Erythroblast (primary cell): ENCODE results near the gene NRIP2.

Source experiments
- GATA1 ChIP-seq: IDR thresholded peaks from 2 replicates; pipeline ENCODE4 v1.6.1; 2011; ENCODE audit warnings: low read depth, mild to moderate bottlenecking, control low read depth, low read length, moderate library complexity
- POLR2A ChIP-seq: IDR thresholded peaks from 2 replicates; pipeline ENCODE4 v1.6.1; 2011; ENCODE audit warnings: mild to moderate bottlenecking, low read length

- TF ChIP-seq POLR2A (no peak), GATA1 (no peak)
Observed at GRCh38 chr12:2834581-2835491, at the start of gene NRIP2.
